ENCODE results near the gene METTL3. TPM values are rescaled to one million over a fixed set of nuclear protein-coding genes. Genes with fewer than 3 reads are reported as not detected.

The METTL3 gene
- total and polyA plus RNA-seq, 2 of the 13 experiments (the other 11 are each of a cell fraction or from before 2014, with no cell fraction given): 123 to 130 TPM

DNA sequence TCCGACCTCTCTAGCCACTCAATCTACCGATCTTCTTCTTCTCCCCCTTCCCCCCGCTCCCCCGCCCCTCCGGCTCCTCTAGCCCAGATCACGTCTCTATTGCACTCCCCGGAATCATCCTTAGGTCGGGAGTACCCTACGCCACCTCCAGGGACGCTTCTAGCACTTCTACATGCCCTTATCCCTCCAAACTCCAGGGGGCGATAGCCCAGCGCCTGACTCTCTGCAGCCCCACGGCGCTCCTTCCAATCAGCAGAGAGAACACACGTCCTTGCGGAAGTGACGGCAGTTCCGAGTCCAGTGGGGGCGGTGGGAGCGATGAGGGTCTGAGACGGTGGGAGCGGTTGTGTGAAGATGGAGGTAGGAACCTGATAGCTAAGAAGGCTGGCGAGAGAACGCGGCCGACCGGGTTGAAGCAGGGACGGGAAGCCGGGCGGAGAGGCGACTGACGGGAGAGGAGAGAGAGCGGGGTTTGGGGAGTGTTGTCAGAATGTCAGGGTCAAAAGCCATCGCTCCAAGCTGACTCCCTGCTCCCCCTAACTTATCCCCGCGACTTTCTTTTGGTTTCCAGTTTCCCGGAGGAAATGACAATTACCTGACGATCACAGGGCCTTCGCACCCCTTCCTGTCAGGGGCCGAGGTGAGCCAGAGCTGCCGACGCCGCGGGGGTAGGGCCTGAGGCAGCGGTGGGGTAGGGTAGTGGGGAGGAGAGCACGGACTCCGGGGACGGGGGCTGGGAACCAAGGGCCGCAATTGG is 34.0 kb downstream of the METTL3 start, which contains the start of the genes RAB2B and TOX4 (continued):
- TF ChIP-seq KIAA2018 (CRISPR knock-in tag; IDR thresholded peaks at IDR 0.05; ENCODE audit: borderline replicate concordance): no peak
- no peak for TF ChIP-seq GFI1 (CRISPR knock-in tag; IDR thresholded peaks at IDR 0.05; ENCODE audit: borderline replicate concordance)
- TF ChIP-seq HOXA7 (CRISPR knock-in tag; IDR thresholded peaks at IDR 0.05): no peak
- TF ChIP-seq ZNF776 (CRISPR knock-in tag; IDR thresholded peaks at IDR 0.05): peak; percentile 47; the same call in 1 of the 2 replicates
- TF ChIP-seq, protein P1, sequence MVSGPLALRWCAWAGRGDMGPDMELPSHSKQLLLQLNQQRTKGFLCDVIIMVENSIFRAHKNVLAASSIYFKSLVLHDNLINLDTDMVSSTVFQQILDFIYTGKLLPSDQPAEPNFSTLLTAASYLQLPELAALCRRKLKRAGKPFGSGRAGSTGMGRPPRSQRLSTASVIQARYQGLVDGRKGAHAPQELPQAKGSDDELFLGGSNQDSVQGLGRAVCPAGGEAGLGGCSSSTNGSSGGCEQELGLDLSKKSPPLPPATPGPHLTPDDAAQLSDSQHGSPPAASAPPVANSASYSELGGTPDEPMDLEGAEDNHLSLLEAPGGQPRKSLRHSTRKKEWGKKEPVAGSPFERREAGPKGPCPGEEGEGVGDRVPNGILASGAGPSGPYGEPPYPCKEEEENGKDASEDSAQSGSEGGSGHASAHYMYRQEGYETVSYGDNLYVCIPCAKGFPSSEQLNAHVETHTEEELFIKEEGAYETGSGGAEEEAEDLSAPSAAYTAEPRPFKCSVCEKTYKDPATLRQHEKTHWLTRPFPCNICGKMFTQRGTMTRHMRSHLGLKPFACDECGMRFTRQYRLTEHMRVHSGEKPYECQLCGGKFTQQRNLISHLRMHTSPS (CRISPR knock-in tag; IDR thresholded peaks at IDR 0.05; ENCODE audit: low read depth): no peak
- TF ChIP-seq ZNF749 (CRISPR knock-in tag; IDR thresholded peaks at IDR 0.05; ENCODE audit: borderline replicate concordance): no peak; the same call in 1 of the 2 replicates
- no peak for TF ChIP-seq RBAK (CRISPR knock-in tag; IDR thresholded peaks at IDR 0.05)
- TF ChIP-seq ZNF550 (CRISPR knock-in tag; IDR thresholded peaks at IDR 0.05; ENCODE audit: borderline replicate concordance): peak; percentile 82; the same call in 1 of the 2 replicates
- TF ChIP-seq LCORL (IDR thresholded peaks at IDR 0.05): no peak
- TF ChIP-seq LCORL (CRISPR knock-in tag; IDR thresholded peaks at IDR 0.05): peak; percentile 82; the same call in 1 of the 2 replicates
- TF ChIP-seq RXRB (CRISPR knock-in tag; IDR thresholded peaks at IDR 0.05; ENCODE audit: borderline replicate concordance): peak; percentile 82; the same call in 1 of the 2 replicates
- TF ChIP-seq CREM (IDR thresholded peaks at IDR 0.05): peak; percentile 99
- TF ChIP-seq CREM (CRISPR knock-in tag; IDR thresholded peaks at IDR 0.05): peak; percentile 79; the same call in 1 of the 2 replicates
- TF ChIP-seq, protein P2, sequence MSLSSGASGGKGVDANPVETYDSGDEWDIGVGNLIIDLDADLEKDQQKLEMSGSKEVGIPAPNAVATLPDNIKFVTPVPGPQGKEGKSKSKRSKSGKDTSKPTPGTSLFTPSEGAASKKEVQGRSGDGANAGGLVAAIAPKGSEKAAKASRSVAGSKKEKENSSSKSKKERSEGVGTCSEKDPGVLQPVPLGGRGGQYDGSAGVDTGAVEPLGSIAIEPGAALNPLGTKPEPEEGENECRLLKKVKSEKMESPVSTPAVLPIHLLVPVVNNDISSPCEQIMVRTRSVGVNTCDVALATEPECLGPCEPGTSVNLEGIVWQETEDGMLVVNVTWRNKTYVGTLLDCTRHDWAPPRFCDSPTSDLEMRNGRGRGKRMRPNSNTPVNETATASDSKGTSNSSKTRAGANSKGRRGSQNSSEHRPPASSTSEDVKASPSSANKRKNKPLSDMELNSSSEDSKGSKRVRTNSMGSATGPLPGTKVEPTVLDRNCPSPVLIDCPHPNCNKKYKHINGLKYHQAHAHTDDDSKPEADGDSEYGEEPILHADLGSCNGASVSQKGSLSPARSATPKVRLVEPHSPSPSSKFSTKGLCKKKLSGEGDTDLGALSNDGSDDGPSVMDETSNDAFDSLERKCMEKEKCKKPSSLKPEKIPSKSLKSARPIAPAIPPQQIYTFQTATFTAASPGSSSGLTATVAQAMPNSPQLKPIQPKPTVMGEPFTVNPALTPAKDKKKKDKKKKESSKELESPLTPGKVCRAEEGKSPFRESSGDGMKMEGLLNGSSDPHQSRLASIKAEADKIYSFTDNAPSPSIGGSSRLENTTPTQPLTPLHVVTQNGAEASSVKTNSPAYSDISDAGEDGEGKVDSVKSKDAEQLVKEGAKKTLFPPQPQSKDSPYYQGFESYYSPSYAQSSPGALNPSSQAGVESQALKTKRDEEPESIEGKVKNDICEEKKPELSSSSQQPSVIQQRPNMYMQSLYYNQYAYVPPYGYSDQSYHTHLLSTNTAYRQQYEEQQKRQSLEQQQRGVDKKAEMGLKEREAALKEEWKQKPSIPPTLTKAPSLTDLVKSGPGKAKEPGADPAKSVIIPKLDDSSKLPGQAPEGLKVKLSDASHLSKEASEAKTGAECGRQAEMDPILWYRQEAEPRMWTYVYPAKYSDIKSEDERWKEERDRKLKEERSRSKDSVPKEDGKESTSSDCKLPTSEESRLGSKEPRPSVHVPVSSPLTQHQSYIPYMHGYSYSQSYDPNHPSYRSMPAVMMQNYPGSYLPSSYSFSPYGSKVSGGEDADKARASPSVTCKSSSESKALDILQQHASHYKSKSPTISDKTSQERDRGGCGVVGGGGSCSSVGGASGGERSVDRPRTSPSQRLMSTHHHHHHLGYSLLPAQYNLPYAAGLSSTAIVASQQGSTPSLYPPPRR (CRISPR knock-in tag; IDR thresholded peaks at IDR 0.05; ENCODE audit: borderline replicate concordance): no peak; the same call in 1 of the 2 replicates
